Effector CD8-positive, alpha-beta T cell (primary cell): ENCODE data around the gene VSIG10L.

Experiments used
- DNase-seq: peaks from one replicate; lab custom pipeline; 2025; lab: John Stamatoyannopoulos, UW

Gene VSIG10L

GRCh38 chr19:51317376-51317775 is 24.6 kb downstream of the VSIG10L start:
- DNase-seq: no peak

DNA sequence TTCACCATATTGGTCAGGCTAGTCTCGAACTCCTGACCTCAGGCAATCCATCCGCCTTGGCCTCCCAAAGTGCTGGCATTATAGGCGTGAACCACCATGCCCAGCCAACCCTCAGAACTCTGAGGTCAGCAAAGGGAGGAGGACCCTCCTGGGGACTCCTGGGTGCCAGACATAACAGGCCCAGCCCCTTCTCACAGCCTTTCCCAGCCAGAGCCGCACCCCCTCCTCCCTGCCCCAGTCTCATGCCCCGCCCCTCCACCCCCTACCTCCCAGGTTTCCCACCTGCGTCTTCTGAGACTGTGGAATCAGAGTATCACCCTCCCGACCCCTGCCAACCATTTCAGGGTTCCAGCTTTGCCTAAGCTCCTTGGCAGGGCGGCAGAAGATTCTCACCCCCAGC is 25.3 kb downstream of the VSIG10L start:
- no peak for DNase-seq

DNA sequence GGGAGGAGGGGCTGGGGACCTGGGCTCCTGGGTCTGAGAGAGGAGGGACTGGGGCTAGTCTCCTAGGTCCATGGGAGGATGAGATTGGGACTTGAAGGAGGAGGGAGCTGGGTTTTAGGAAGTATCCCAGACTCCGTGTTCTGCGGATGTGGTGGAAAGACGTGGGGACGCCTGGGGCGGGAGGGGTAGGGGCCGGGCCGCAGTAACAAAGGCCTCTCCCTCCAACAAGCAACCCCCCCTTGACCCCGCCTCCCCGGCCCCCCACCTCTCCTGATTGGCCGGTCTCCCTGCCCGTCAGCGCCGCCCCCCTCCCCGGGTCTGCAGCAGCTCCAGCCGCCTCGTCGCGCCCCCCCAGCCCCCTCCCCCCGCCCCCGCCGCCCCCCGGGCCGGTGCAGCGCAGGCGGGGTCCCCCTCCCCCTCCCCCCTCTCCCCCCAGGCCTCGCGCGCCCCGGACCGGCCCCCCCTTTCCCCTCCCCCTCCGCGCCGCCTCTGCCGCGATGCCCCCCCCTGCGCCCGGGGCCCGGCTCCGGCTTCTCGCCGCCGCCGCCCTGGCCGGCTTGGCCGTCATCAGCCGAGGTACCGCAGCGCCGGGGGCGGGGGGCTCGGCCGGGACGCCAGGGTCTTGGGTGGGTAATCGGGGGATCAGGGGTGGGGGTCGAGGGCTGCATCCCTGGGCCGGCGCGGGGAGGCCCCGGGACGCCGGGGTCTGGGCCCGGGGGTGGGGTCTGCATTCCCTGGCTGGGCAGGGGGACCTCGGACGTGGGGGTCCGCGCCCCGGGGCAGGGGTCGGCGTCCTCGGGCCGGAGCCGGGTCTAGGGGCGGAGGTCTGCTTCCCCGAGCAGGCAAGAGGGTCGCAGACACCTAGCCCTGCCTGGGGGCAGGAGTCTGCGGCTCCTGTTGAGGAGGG is 30.3 kb downstream of the VSIG10L start, which contains the start of gene IGLON5:
Gene IGLON5 (plus strand): TSS at position 294 of the 907 bp plus-strand sequence. CDS start 204 bp downstream, at position 498.
- DNase-seq: no peak

DNA sequence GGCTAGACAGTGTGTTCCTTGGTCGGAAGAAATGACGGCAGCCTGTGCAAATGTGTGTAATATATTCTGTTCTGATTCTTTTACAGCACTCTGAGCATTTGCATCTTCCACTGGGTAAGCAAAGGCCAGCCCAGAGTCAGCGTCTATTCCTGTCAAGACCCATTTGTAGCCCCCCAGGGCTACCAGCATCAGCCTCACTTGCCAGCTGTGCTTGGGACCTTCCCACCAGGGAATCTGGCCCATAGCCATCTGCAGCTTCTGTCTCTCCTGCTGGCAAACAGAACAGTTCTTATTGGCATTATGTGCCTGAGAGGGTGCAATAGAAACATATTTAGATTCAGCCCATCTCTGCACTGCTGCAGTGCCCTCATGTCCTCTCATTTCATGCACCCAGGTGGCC is 36.5 kb downstream of the VSIG10L start:
- no peak for DNase-seq

GRCh38 chr19:51301266-51301665 is 40.7 kb downstream of the VSIG10L start:
- no peak for DNase-seq

- no peak for DNase-seq
Observed at GRCh38 chr19:51297406-51297805, 44.5 kb downstream of the VSIG10L start.

DNA sequence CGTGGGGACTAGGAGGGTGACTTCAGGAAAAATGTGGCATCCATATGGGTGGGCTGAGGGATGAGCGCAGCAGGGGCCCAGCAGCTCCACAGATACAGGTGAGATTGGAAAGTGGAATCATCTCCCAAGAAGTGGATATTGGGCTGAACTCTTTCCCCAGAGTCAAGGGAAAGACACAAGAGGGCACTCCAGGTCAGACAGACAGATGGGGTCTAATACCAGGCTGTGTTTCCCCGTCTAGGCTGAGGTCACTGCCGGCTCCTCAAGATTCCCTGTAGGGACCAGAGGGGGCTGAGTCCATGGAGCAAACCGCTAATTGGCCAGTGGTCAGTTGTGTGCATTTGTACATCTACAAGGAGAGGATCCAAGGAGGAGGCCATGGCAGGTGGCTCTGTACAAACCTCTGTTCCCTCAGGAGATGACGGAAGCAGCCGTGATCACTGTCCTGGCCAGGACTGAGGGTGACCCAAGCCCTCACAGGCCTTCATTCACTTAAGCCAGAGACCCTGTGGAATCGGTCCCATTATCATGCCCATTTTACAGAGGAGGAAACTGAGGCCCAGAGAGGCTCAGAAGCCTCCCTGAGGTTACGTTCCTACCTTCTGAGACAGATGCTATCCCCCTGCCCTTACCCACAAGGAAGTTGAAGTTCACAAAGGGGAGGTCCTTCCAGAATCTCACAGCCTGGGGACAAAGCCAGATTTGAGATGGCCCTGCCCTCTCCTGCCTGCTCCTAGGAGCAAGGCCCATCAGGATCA is 45.4 kb downstream of the VSIG10L start:
- DNase-seq: no peak

DNA sequence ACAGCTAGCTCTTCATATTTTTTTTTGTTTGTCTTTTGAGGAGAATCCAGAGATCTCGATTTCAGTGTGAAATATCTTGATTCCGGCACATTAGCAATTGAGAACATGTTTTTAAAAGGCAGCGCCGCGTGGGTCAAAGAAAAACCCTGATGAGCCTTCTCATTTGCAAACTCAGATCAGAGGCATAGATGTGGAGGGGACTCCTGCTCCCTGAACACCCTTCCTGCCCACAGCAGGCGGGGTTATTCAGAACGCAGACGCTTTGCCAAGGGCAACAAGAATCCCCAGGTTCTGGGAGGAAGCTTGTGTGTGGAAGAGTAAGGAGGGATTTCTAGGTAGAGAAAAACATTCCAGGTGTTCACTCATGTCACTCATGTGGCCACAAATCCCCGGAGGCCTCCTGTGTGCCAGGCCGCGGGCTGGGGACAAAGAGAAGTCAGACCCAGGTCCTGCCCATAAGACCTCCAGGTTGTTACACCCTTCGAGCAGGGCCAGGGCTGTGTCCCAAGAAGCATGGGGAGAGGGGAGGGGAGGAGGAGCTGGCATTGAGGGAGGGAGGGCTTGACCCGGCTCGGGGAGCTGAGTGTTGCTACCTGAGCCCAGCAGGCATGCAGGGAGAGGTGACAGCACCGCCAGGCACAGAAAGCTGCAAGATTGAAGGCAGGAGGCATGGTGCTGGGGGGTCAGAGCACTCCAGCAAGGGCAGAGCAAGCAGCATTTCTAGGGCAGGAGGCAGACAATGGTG is 46.4 kb downstream of the VSIG10L start:
- DNase-seq: no peak

- DNase-seq: no peak
Observed at GRCh38 chr19:51294977-51295375, 47.0 kb downstream of the VSIG10L start.

GRCh38 chr19:51294211-51294976 is 47.5 kb downstream of the VSIG10L start:
- no peak for DNase-seq

DNA sequence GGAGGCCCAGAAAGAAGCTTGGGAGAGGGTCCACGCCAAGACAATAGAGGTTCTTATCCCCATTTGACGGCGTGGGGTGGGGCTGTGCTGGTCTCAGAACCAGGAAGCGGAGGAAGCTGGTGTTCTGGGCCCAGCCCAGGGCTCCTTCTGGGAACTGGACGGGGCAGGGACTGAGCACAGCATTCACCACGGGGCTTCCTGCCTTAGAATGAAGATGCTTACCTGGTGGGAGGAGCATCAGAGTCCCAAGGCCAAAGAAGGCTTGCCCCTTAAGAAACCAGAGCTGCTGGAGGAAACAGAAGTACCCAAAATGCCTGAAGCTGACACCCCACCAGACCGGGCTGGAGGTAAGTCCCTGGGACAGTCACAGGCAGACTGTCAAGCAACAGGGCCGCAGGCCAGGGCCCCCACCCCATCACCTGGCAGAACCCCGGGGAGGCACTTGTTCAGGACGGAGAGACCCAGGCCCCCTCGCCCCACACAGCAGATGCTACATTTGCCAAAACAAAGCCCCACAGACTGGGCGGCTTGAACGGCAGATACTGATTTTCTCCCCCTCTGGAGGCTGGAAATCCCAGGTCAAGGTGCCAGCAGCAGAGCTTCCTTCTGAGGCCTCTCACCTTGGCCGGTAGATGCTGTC is 48.2 kb downstream of the VSIG10L start:
- DNase-seq: no peak

GRCh38 chr19:51292971-51293370 is 49.0 kb downstream of the VSIG10L start:
- DNase-seq: no peak

DNA sequence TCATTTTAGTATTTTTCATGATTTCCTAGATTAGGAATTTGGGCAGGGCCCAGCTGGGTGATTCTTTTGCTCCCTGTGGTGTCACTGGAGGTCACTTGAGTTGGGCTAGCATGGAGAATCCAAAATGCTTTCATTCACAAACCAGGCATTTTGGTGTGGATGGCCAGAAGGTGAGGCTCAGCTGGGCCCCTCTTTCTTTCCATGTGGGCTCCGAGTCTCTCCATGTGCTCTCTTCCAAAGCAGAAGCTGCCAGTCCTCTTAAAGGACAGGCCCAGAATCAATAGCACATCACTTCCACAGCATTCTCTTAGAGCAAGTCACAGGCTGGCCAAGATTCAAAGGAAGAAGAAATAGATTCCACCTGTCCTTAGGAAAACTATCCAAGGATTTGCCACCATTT is 52.3 kb downstream of the VSIG10L start:
- DNase-seq: no peak

DNA sequence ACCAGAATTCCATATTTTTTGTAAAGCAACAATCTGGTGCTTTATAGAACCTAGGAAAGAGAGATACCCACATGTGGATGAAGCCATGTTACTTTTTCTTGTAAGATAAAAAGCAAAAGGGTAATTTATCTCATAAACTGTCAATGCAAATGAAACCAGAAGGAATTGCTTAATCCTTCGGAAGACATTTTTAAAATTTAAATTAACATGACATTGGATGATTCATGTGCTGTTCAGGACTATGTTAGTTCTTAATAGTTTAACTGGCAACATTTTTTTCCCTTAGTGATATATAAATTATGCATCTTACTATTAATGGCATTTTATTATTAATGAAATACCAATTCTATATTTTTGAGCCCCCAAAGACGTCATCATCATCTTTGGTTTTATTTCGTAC is 56.3 kb downstream of the VSIG10L start:
- no peak for DNase-seq

DNA sequence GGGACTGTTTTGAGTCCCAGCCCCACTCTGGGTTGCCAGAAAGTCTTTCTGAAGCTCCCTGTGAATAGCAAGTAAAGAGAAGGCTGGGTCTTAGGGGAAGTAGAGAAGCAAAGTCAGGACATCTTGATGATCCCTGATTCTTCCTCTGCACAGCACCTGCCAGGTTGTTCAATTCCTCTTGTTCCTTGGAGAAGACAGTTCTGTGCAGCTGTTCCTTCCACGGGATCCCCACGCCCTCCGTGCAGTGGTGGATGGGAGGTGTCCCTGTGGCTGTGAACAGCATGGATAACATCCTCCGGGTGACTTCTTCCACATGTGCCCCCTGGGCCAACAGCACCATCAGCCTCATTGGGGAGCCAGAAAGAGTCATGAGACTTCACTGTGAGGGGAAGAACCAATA is 59.6 kb downstream of the VSIG10L start:
- DNase-seq: no peak
